ENCODE data around the gene ARMC9. TPM values are rescaled to one million over a fixed set of nuclear protein-coding genes. Genes with fewer than 3 reads are reported as not detected.
"Not testable (repeated sequence)": the region's sequence is repeated elsewhere in the genome, so short reads cannot be mapped to it uniquely, and the experiment has no call there.

Gene ARMC9
- polyA plus RNA-seq, 4 donors = 24.7 to 28.7 (median 26.1) TPM

GRCh38 chr2:231375994-231376615 lies 177.7 kb downstream of the ARMC9 start:
- not testable (repeated sequence) for DNase-seq (ENCODE audit: low read depth in 4 of 4, low spot score in 3 of 4)

GRCh38 chr2:231376857-231377256 lies 178.4 kb downstream of the ARMC9 start:
- no peak for DNase-seq (ENCODE audit: low read depth in 4 of 4, low spot score in 3 of 4)

GRCh38 chr2:231378026-231378722 lies 179.7 kb downstream of the ARMC9 start:
- no peak for DNase-seq (ENCODE audit: low read depth in 4 of 4, low spot score in 3 of 4)

- DNase-seq (ENCODE audit: low read depth in 4 of 4, low spot score in 3 of 4) = no peak
Measured at GRCh38 chr2:231379266-231380215, 181.1 kb downstream of the ARMC9 start.

- DNase-seq (ENCODE audit: low read depth in 4 of 4, low spot score in 3 of 4) = no peak
Measured at GRCh38 chr2:231380307-231380706, 181.9 kb downstream of the ARMC9 start.

GRCh38 chr2:231380991-231381847 lies 182.8 kb downstream of the ARMC9 start:
- DNase-seq (ENCODE audit: low read depth in 4 of 4, low spot score in 3 of 4) = no peak

GRCh38 chr2:231382116-231382515 lies 183.7 kb downstream of the ARMC9 start:
- no peak for DNase-seq (ENCODE audit: low read depth in 4 of 4, low spot score in 3 of 4)

GRCh38 chr2:231383416-231384108 lies 185.1 kb downstream of the ARMC9 start:
- DNase-seq (ENCODE audit: low read depth in 4 of 4, low spot score in 3 of 4) = no peak

- no peak for DNase-seq (ENCODE audit: low read depth in 4 of 4, low spot score in 3 of 4)
Measured at GRCh38 chr2:231384109-231384435, 185.6 kb downstream of the ARMC9 start.

- no peak for DNase-seq (ENCODE audit: low read depth in 4 of 4, low spot score in 3 of 4)
Measured at GRCh38 chr2:231384970-231385369, 186.5 kb downstream of the ARMC9 start.

- DNase-seq (ENCODE audit: low read depth in 4 of 4, low spot score in 3 of 4) = no peak
Measured at GRCh38 chr2:231385429-231385828, 187.0 kb downstream of the ARMC9 start.

- DNase-seq (ENCODE audit: low read depth in 4 of 4, low spot score in 3 of 4) = no peak
Measured at GRCh38 chr2:231386446-231386845, 188.0 kb downstream of the ARMC9 start.

GRCh38 chr2:231387904-231388724 lies 189.7 kb downstream of the ARMC9 start:
- no peak for DNase-seq (ENCODE audit: low read depth in 4 of 4, low spot score in 3 of 4)

GRCh38 chr2:231388725-231389346 lies 190.4 kb downstream of the ARMC9 start:
- no peak for DNase-seq (ENCODE audit: low read depth in 4 of 4, low spot score in 3 of 4)

- DNase-seq (ENCODE audit: low read depth in 4 of 4, low spot score in 3 of 4) = no peak
Measured at GRCh38 chr2:231390667-231391066, 192.2 kb downstream of the ARMC9 start.

- no peak for DNase-seq (ENCODE audit: low read depth in 4 of 4, low spot score in 3 of 4)
Measured at GRCh38 chr2:231391981-231392380, 193.6 kb downstream of the ARMC9 start.

GRCh38 chr2:231392431-231393148 lies 194.2 kb downstream of the ARMC9 start:
- DNase-seq (ENCODE audit: low read depth in 4 of 4, low spot score in 3 of 4) = no peak
